SIG-M5 (cell line): Measurements from ENCODE around the gene SPSB4.
"Not testable (repeated sequence)": the region's sequence is repeated elsewhere in the genome, so short reads cannot be mapped to it uniquely, and the experiment has no call there.

ENCODE experiments used
- DNase-seq: peaks from one replicate; lab custom pipeline; 2025; lab: John Stamatoyannopoulos, UW

SPSB4 gene

GRCh38 chr3:141116721-141117120, 65.6 kb downstream of the SPSB4 start:
- no peak for DNase-seq

DNA sequence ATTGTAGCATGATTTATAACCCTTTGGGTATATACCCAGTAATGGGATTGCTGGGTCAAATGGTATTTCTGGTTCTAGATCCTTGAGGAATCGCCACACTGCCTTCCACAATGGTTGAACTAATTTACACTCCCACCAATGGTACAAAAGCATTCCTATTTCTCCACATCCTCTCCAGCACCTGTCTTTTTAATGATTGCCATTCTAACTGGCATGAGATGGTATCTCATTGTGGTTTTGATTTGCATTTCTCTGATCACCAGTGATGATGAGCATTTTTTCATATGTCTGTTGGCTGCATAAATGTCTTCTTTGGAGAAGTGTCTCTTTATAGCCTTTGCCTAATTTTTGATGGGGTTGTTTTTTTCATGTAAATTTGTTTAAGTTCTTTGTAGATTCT, 66.8 kb downstream of the SPSB4 start:
- DNase-seq, result not testable (repeated sequence)

GRCh38 chr3:141122455-141123030, 71.4 kb downstream of the SPSB4 start:
- DNase-seq, result no peak

GRCh38 chr3:141123677-141124410, 72.7 kb downstream of the SPSB4 start:
- DNase-seq, result no peak

- no peak for DNase-seq
Observed at GRCh38 chr3:141124715-141125114, 73.6 kb downstream of the SPSB4 start.

GRCh38 chr3:141125351-141125750, 74.2 kb downstream of the SPSB4 start:
- DNase-seq, result no peak

- DNase-seq, result no peak
Observed at GRCh38 chr3:141126661-141127343, 75.7 kb downstream of the SPSB4 start.

- no peak for DNase-seq
Observed at GRCh38 chr3:141127344-141128125, 76.4 kb downstream of the SPSB4 start.

DNA sequence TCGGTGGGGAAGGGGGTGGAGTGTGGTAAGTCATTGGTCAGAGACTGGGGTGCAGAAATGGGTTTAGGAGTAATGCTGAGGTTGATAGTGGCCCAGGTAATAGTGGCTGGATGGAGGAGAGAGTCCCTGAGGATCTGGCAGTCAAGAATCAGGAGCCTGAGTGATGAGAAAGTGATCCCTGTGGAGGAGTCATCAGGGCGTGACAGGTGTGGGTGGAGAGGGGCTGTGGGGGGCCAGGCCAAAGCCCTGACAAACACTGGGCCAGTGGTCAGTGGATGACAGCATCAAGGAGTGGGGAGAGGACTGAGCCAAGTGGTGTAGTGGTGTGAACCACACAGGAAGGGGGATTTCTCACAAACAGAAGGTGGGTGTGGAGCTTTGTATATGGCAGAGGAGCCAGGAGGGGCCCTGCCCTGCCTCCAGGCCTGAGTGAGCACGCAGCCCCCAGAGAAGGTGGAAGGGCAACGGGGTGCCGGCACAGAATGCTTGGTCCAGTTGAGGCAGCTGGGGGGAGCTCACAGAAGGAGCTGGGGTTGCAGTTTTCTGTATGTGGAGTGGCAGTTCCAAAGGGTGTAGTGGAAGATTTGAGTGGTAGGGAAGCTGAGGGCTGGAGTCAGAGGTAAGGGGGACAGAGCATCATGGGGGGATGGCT, 77.1 kb downstream of the SPSB4 start:
- DNase-seq, result no peak

DNA sequence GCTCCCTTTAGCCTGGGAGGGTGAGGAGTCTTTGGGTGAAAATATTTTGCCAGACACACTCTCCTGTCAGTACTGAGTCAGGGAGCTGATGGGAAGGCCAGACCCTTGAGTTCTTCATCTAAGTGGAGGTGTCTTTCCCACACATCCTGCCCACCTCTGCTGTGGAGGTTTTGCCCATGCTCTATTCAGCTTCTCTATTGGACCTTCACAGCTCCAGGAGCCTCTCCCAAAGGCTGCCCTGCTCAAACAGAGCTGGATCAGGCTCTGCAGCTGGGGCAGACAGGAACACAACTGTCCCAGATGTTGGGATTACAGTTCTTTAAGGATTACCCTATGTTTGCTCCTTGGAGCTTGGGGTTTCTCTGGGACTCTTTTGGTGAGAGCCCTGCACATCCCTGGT, 77.9 kb downstream of the SPSB4 start:
- no peak for DNase-seq

- DNase-seq, result no peak
Observed at GRCh38 chr3:141129541-141130011, 78.4 kb downstream of the SPSB4 start.

DNA sequence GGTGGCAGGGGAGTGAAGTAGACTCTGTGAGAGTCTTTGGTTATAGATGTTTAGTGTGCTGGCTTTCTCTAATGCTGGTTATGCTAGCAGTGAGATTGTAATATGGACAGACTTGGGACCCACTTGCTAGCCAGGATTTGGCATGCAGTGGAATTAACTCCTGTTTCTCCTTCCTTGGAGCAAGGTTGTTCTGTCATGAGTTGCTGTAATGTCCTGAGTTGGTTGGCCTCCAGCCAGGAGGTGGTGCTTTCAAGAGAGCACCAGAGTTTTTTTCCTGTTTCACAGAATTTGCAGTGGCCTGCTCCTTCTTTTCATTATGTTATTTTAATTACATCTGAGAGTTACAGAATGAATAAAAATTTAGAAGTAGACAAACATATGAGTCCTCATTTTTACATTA, 92.4 kb downstream of the SPSB4 start:
- no peak for DNase-seq

GRCh38 chr3:141146979-141147470, 95.9 kb downstream of the SPSB4 start:
- DNase-seq, result no peak

DNA sequence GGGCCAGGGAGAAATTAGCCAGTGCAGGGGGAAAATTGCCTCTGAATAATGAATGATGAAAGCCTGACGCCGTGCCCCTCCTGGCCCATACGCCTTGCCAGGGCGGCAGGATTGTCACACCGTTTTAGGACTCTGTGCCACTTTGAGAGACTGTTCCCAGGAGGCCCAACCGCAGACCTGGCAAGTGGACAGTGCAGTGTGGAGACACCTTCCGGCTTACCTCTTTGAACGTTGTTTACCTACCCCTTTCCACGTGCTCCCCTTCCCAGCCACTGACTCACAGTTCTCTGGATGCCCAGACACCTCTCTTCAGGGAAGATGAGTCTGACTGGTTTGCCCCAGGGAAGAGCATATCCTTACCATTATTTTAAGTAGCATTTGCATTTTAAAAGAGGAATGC, 96.5 kb downstream of the SPSB4 start:
- no peak for DNase-seq

- no peak for DNase-seq
Observed at GRCh38 chr3:141148169-141148568, 97.0 kb downstream of the SPSB4 start.

DNA sequence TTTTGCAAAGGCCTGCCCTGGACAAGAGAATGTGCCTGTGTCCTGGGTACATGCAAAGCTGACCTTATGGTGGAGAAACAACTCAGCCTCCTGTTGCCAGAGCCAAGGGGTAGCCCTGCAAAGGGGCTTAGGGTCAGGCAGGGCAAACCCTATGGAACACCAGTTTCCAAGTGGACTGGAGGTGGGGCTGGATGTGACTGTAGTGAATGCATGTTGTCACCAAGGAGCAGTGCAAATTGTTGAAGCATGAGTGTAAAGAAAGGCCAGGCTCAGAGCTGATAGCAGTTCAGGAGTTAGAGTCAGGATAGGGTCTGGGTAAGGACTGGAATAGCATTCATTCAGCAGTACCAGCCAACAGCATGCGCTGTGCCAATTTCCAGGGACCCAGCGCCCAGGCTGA, 97.6 kb downstream of the SPSB4 start:
- no peak for DNase-seq

DNA sequence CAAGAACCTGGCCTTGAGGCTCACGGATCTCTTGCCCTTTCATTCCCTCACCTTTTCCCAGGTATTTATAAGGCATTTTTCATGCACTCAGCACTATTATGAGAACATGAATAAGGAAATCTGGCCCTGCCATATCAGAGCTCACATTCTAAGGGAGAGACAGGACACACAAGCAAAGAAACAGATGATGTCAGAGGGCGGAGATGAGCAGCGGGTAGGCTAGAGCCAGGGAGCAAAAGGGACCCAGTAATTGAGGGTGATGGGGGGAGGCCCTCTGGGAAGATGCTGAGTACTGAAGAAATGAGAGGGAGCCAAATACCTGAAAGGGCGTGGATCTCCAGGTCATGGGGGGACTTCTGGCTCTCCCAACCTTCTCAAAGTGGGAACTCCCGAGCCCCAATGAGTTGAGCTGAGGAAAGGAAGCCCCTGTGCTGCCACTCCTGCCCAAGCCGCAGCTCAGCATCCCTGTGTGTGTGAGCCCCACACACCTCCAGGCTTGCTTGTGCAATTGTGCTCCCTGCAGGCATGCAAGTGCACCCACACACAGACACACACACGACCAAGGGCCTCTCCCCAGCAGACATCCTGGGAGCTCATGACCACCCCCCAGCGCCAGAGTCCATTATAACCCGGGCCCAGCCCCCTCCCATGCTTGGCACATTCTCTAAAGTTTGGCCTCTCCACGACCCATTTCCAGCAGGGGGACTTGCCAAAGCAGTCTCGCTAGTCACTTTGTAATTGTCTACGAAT, 99.1 kb downstream of the SPSB4 start:
- no peak for DNase-seq

GRCh38 chr3:141150931-141151330, 99.8 kb downstream of the SPSB4 start:
- DNase-seq, result no peak

- DNase-seq, result no peak
Observed at GRCh38 chr3:141151439-141151838, 100.3 kb downstream of the SPSB4 start.

GRCh38 chr3:141152130-141152529, 101.0 kb downstream of the SPSB4 start:
- DNase-seq, result no peak
